Astrocyte (in vitro differentiated cells and primary cell): ENCODE results near the gene DRC7. TPM values are rescaled to one million over a fixed set of nuclear protein-coding genes. Genes with fewer than 3 reads are reported as not detected.
"Not testable (repeated sequence)": the region's sequence is repeated elsewhere in the genome, so short reads cannot be mapped to it uniquely, and the experiment has no call there.

Source experiments
- DNase-seq: peaks from one replicate; pipeline ENCODE4 v3.0.0-alpha.2; 2010; ENCODE audit warnings: low read depth
- FAIRE-seq: peaks from 2 replicates; lab custom pipeline; 2011; peaks lifted over from hg19 to GRCh38; lab: Jason Lieb, UNC
- H2AFZ ChIP-seq: 2 replicates; pipeline ENCODE4 v1.6.0; 2012; ENCODE audit warnings: low read depth, low read length, inconsistent platforms
- H3K27ac ChIP-seq: 2 replicates; pipeline ENCODE4 v1.5.1; 2011; ENCODE audit warnings: low read depth, low read length, inconsistent platforms
- H3K27me3 ChIP-seq: 2 replicates; pipeline ENCODE4 v1.6.0; 2011; ENCODE audit warnings: low read length, inconsistent platforms; ENCODE audit not compliant: insufficient read depth
- H3K36me3 ChIP-seq: 2 replicates; pipeline ENCODE4 v1.5.1; 2011; ENCODE audit warnings: low read length, inconsistent platforms; ENCODE audit not compliant: insufficient read depth
- H3K4me1 ChIP-seq: 2 replicates; pipeline ENCODE4 v1.5.1; 2011; ENCODE audit warnings: low read length, inconsistent platforms; ENCODE audit not compliant: insufficient read depth
- H3K4me2 ChIP-seq: 2 replicates; pipeline ENCODE4 v1.6.0; 2012; ENCODE audit warnings: low read length, inconsistent platforms
- H3K4me3 ChIP-seq: 2 replicates; pipeline ENCODE4 v1.5.1; 2011; ENCODE audit warnings: low read depth, mild to moderate bottlenecking, low read length, inconsistent platforms; ENCODE audit not compliant: insufficient read depth
- H3K79me2 ChIP-seq: 2 replicates; pipeline ENCODE4 v1.6.0; 2012; ENCODE audit warnings: mild to moderate bottlenecking, low read length, inconsistent platforms; ENCODE audit not compliant: insufficient read depth
- H3K9ac ChIP-seq: 2 replicates; pipeline ENCODE4 v1.6.0; 2012; ENCODE audit warnings: mild to moderate bottlenecking, low read length, inconsistent platforms
- H3K9me3 ChIP-seq: 2 replicates; pipeline ENCODE4 v1.5.1; 2012; ENCODE audit warnings: low read depth, mild to moderate bottlenecking, low read length, inconsistent platforms; ENCODE audit not compliant: insufficient read depth
- H4K20me1 ChIP-seq: 2 replicates; pipeline ENCODE4 v1.6.0; 2012; ENCODE audit warnings: low read length, inconsistent platforms; ENCODE audit not compliant: insufficient read depth
- H3K27ac Mint-ChIP-seq: one replicate; pipeline ENCODE4 v1.8.0; 2021; ENCODE audit warnings: mild to moderate bottlenecking, mixed read lengths; ENCODE audit not compliant: unreplicated experiment
- H3K27me3 Mint-ChIP-seq: one replicate; pipeline ENCODE4 v1.8.0; 2021; ENCODE audit warnings: low read depth, mixed read lengths; ENCODE audit not compliant: unreplicated experiment
- H3K36me3 Mint-ChIP-seq: one replicate; pipeline ENCODE4 v1.8.0; 2021; ENCODE audit warnings: low read depth, mixed read lengths; ENCODE audit not compliant: unreplicated experiment
- H3K4me1 Mint-ChIP-seq: one replicate; pipeline ENCODE4 v1.8.0; 2021; ENCODE audit warnings: low read depth, mixed read lengths; ENCODE audit not compliant: unreplicated experiment
- H3K4me3 Mint-ChIP-seq: one replicate; pipeline ENCODE4 v1.8.0; 2021; ENCODE audit warnings: mild to moderate bottlenecking, moderate library complexity, mixed read lengths; ENCODE audit not compliant: unreplicated experiment
- H3K9me3 Mint-ChIP-seq: one replicate; pipeline ENCODE4 v1.8.0; 2021; ENCODE audit warnings: mild to moderate bottlenecking, mixed read lengths; ENCODE audit not compliant: unreplicated experiment
- EZH2 ChIP-seq: IDR thresholded peaks from 2 replicates; pipeline ENCODE4 v1.6.1; 2012; ENCODE audit warnings: mild to moderate bottlenecking, low read length, inconsistent platforms; ENCODE audit not compliant: insufficient read depth
- total RNA-seq: library from RNA; stranded (reverse); gene quantifications from 2 replicates; pipeline ENCODE4 v1.2.1, GENCODE V29; 2021
- TF ChIP-seq, protein P1 (sequence below): IDR thresholded peaks from 2 replicates; pipeline ENCODE4 v1.5.1; 2011; ENCODE audit warnings: low read depth, mild to moderate bottlenecking, inconsistent platforms, low read length, moderate library complexity; ENCODE audit not compliant: insufficient read depth

The DRC7 gene
- total RNA-seq, 1 donor from 2014 or later = not detected

- Histone ChIP-seq H3K36me3 (no peaks in the 10 kb centered on the region), H3K4me3 (no peak overlapping the region), H3K9ac (no peak overlapping the region), H3K27me3 (peaks cover 15% of the 10 kb centered on the region), H3K27ac (no peak overlapping the region), H3K79me2 (no peaks in the 10 kb centered on the region), H3K4me1 (no peaks in the 10 kb centered on the region), H2AFZ (no peak overlapping the region), H3K4me2 (no peak overlapping the region), H3K9me3 (no peaks in the 10 kb centered on the region), H4K20me1 (no peaks in the 10 kb centered on the region)
- TF ChIP-seq, protein P1, sequence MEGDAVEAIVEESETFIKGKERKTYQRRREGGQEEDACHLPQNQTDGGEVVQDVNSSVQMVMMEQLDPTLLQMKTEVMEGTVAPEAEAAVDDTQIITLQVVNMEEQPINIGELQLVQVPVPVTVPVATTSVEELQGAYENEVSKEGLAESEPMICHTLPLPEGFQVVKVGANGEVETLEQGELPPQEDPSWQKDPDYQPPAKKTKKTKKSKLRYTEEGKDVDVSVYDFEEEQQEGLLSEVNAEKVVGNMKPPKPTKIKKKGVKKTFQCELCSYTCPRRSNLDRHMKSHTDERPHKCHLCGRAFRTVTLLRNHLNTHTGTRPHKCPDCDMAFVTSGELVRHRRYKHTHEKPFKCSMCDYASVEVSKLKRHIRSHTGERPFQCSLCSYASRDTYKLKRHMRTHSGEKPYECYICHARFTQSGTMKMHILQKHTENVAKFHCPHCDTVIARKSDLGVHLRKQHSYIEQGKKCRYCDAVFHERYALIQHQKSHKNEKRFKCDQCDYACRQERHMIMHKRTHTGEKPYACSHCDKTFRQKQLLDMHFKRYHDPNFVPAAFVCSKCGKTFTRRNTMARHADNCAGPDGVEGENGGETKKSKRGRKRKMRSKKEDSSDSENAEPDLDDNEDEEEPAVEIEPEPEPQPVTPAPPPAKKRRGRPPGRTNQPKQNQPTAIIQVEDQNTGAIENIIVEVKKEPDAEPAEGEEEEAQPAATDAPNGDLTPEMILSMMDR = no peak
- no peak for TF ChIP-seq EZH2
- Mint-ChIP-seq H3K4me1 (no peaks in the 10 kb centered on the region), H3K36me3 (no peaks in the 10 kb centered on the region), H3K4me3 (no peak overlapping the region), H3K27me3 (peaks cover 25% of the 10 kb centered on the region), H3K9me3 (no peaks in the 10 kb centered on the region), H3K27ac (no peak overlapping the region)
- FAIRE-seq (no peak), DNase-seq (no peak)
Measured at GRCh38 chr16:57670196-57670595, 24.4 kb upstream of the DRC7 start.

DNA sequence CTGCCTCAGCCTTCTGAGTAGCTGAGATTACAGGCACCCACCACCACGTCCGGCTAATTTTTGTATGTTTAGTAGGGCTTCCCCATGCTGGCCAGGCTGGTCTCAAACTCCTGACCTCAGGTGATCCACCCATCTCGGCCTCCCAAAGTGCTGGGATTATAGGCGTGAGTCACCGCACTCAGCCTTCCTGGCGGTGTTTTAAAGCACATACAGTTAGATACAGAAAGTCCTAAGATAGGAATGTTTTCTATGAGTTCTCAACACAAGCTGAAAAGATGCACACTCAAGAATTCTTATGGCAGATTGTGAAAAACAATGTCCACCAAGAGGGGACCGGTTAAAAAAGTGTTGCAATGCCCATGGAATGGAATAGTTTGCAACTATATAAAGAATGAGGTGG lies 23.2 kb upstream of the DRC7 start:
- H3K36me3 Mint-ChIP-seq, H3K9ac ChIP-seq, DNase-seq, H3K79me2 ChIP-seq, H3K4me1 ChIP-seq, H3K27ac ChIP-seq, H3K9me3 ChIP-seq, H3K36me3 ChIP-seq, H2AFZ ChIP-seq, H3K9me3 Mint-ChIP-seq, H3K27ac Mint-ChIP-seq, H3K4me3 ChIP-seq, FAIRE-seq, H3K4me2 ChIP-seq, H4K20me1 ChIP-seq, H3K4me1 Mint-ChIP-seq, H3K4me3 Mint-ChIP-seq: not testable (repeated sequence)
- peaks cover 24% of the 10 kb centered on the region for H3K27me3 Mint-ChIP-seq
- peaks cover 20% of the 10 kb centered on the region for H3K27me3 ChIP-seq

- Mint-ChIP-seq H3K27me3 (peaks cover 28% of the 10 kb centered on the region), H3K9me3 (no peaks in the 10 kb centered on the region), H3K4me1 (peaks cover 9% of the 10 kb centered on the region), H3K36me3 (no peaks in the 10 kb centered on the region), H3K4me3 (no peak overlapping the region), H3K27ac (no peak overlapping the region)
- no peak for FAIRE-seq
- Histone ChIP-seq H3K9ac (no peak overlapping the region), H3K4me2 (no peak overlapping the region), H4K20me1 (no peaks in the 10 kb centered on the region), H2AFZ (no peak overlapping the region), H3K36me3 (no peaks in the 10 kb centered on the region), H3K4me1 (no peaks in the 10 kb centered on the region), H3K79me2 (no peaks in the 10 kb centered on the region), H3K27ac (no peak overlapping the region), H3K27me3 (peaks cover 23% of the 10 kb centered on the region), H3K9me3 (no peaks in the 10 kb centered on the region), H3K4me3 (no peak overlapping the region)
- TF ChIP-seq EZH2 = no peak
- TF ChIP-seq, protein P1 = no peak
- no peak for DNase-seq
Measured at GRCh38 chr16:57672416-57672815, 22.2 kb upstream of the DRC7 start.
